Caco-2 (cell line): ENCODE measurements around the gene SMIM17. TPM values are rescaled to one million over a fixed set of nuclear protein-coding genes. Genes with fewer than 3 reads are reported as not detected.

ENCODE experiments used
- BruUV-seq: library from RNA; stranded (reverse); fragments of 400-500 nt; replicated peaks from 2 replicates; lab custom pipeline; 2021; lab: Mats Ljungman, UMichigan
- CTCF ChIA-PET: fragments of 300-600 bp; sonication (Branson Sonifier 250); formaldehyde crosslinking; loops from one replicate; lab custom pipeline; 2022; ENCODE audit warnings: antibody characterized with exemption; lab: Charles Lee
- POLR2A ChIA-PET: fragments of 300-600 bp; sonication (Branson Sonifier 250); formaldehyde crosslinking; loops from one replicate; lab custom pipeline; 2022; ENCODE audit warnings: antibody characterized with exemption; lab: Charles Lee
- DNase-seq, 2 experiments: peaks; one replicate each; pipeline versions ENCODE4 v3.0.0 to v3.0.0-alpha.2; 2020 to 2022
- H3K27me3 ChIP-seq: replicated peaks from 2 replicates; pipeline ENCODE4 v1.6.0; 2011; ENCODE audit warnings: low read length; ENCODE audit not compliant: control insufficient read depth, insufficient read depth
- H3K36me3 ChIP-seq: 2 replicates; pipeline ENCODE4 v1.5.1; 2011; ENCODE audit warnings: low read length; ENCODE audit not compliant: control insufficient read depth, insufficient read depth
- H3K4me1 ChIP-seq: fragments of 250-450 bp; sonication (Bioruptor Pico); 2 replicates; pipeline ENCODE4 v1.5.1; 2020; ENCODE audit warnings: mild to moderate bottlenecking
- H3K4me3 ChIP-seq: 2 replicates; pipeline ENCODE4 v1.5.1; 2011; ENCODE audit warnings: low read depth, mild to moderate bottlenecking, control low read depth, low read length
- H3K9me3 ChIP-seq: fragments of 250-450 bp; sonication (Bioruptor Pico); 2 replicates; pipeline ENCODE4 v1.5.1; 2020; ENCODE audit warnings: mild to moderate bottlenecking, moderate library complexity
- H3K27ac Mint-ChIP-seq: one replicate; pipeline ENCODE4 v1.8.0; 2022; ENCODE audit warnings: mixed read lengths; ENCODE audit not compliant: unreplicated experiment
- H3K27me3 Mint-ChIP-seq: one replicate; pipeline ENCODE4 v1.8.0; 2022; ENCODE audit warnings: mixed read lengths; ENCODE audit not compliant: insufficient read depth, unreplicated experiment
- H3K36me3 Mint-ChIP-seq: one replicate; pipeline ENCODE4 v1.8.0; 2022; ENCODE audit warnings: mild to moderate bottlenecking, mixed read lengths; ENCODE audit not compliant: insufficient read depth, unreplicated experiment
- H3K4me1 Mint-ChIP-seq: one replicate; pipeline ENCODE4 v1.8.0; 2022; ENCODE audit warnings: low read depth, mixed read lengths; ENCODE audit not compliant: unreplicated experiment
- H3K4me3 Mint-ChIP-seq: one replicate; pipeline ENCODE4 v1.8.0; 2022; ENCODE audit warnings: mild to moderate bottlenecking, moderate library complexity, mixed read lengths; ENCODE audit not compliant: unreplicated experiment
- H3K9me3 Mint-ChIP-seq: one replicate; pipeline ENCODE4 v1.8.0; 2022; ENCODE audit warnings: mixed read lengths; ENCODE audit not compliant: unreplicated experiment
- CTCF ChIP-seq, 2 experiments: fragments of 200-600 bp in 1 of 2; IDR thresholded peaks; 1 replicate in 1 of 2; 2 replicates in 1 of 2; pipeline versions ENCODE4 v1.5.1 to v1.8.0; 2011 to 2022; ENCODE audit warnings: antibody characterized with exemption in 1 of 2, control low read depth in 1 of 2, inconsistent platforms in 1 of 2, low read depth in 1 of 2, low read length in 1 of 2, mild to moderate bottlenecking in 1 of 2, moderate library complexity in 1 of 2; ENCODE audit not compliant: insufficient read depth in 1 of 2, severe bottlenecking in 1 of 2, unreplicated experiment in 1 of 2
- intact Hi-C: fragments of 100-400 bp; cut with micrococcal nuclease; formaldehyde crosslinking; loops from one replicate; pipeline ENCODE4 v1.10.0; 2022; ENCODE audit not compliant: unreplicated experiment
- total RNA-seq: library from RNA; stranded (reverse); gene quantifications from 2 replicates; pipeline ENCODE4 v1.2.3, GENCODE V29; 2022

SMIM17 gene
- total RNA-seq, 1 experiment from 2014 or later = not detected

GRCh38 chr19:56623006-56623405 is 20.0 kb upstream of the SMIM17 start:
- POLR2A ChIA-PET = no interaction called here
- intact Hi-C loops = no loop called here

GRCh38 chr19:56625708-56626107 is 17.3 kb upstream of the SMIM17 start:
- Histone ChIP-seq H3K9me3 (0 out of 2 replicates have a peak, but pooled peaks cover 7% of the 10 kb centered on the region), H3K36me3 (no peaks in the 10 kb centered on the region), H3K4me1 (no peaks in the 10 kb centered on the region), H3K27me3 (no peaks in the 10 kb centered on the region), H3K4me3 (no peak overlapping the region)
- no peak overlapping the region for H3K27ac Mint-ChIP-seq
- DNase-seq = no peak
- no peaks in the 10 kb centered on the region for H3K4me1 Mint-ChIP-seq
- H3K27me3 Mint-ChIP-seq = no peaks in the 10 kb centered on the region
- BruUV-seq = no TSS peak
- H3K9me3 Mint-ChIP-seq = peaks cover 30% of the 10 kb centered on the region
- intact Hi-C loops = no loop called here
- no peak overlapping the region for H3K4me3 Mint-ChIP-seq
- POLR2A ChIA-PET = no interaction called here
- CTCF ChIA-PET = no interaction called here
- no peak for TF ChIP-seq CTCF (IDR thresholded peaks at IDR 0.05; ENCODE audit: insufficient read depth in 1 of 2, low read depth in 1 of 2, low read length in 1 of 2, severe bottlenecking in 1 of 2, unreplicated experiment in 1 of 2)
- no peaks in the 10 kb centered on the region for H3K36me3 Mint-ChIP-seq

More at GRCh38 chr19:56623006-56623405, 20.0 kb upstream of the SMIM17 start:
- Mint-ChIP-seq H3K4me1 (no peaks in the 10 kb centered on the region), H3K27me3 (no peaks in the 10 kb centered on the region), H3K27ac (no peak overlapping the region), H3K9me3 (peaks cover 27% of the 10 kb centered on the region), H3K4me3 (no peak overlapping the region), H3K36me3 (no peaks in the 10 kb centered on the region)
- no peaks in the 10 kb centered on the region for H3K27me3 ChIP-seq
- BruUV-seq = no TSS peak
- CTCF ChIA-PET = no interaction called here
- TF ChIP-seq CTCF (IDR thresholded peaks at IDR 0.05; ENCODE audit: insufficient read depth in 1 of 2, low read depth in 1 of 2, low read length in 1 of 2, severe bottlenecking in 1 of 2, unreplicated experiment in 1 of 2) = no peak
- H3K9me3 ChIP-seq = 0 out of 2 replicates have a peak, but pooled peaks cover 7% of the 10 kb centered on the region
- no peak overlapping the region for H3K4me3 ChIP-seq
- H3K36me3 ChIP-seq = no peaks in the 10 kb centered on the region
- no peaks in the 10 kb centered on the region for H3K4me1 ChIP-seq
- no peak for DNase-seq

DNA sequence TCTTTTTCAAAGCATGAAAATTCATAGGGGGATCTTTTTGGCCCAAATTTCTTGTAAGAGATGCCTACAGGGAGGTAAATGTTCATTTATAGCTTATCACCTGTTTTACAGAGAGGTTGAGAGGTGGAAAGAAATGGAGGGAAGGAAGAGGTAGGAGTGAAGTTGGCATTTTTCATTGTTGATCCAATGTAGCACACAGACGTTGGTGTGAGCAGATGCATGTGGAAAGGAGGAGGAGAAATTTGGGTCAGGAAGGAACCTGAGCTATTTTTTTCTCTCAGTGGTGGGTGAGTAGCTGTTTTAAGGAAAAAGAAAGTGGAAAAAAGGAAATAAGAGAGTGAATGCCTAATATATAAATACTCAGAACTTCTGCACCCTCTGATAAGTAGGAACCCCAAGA is 9.9 kb upstream of the SMIM17 start:
- no peaks in the 10 kb centered on the region for H3K36me3 ChIP-seq
- H3K36me3 Mint-ChIP-seq = peaks cover 5% of the 10 kb centered on the region
- no peaks in the 10 kb centered on the region for H3K4me1 Mint-ChIP-seq
- peaks cover 59% of the 10 kb centered on the region for H3K9me3 Mint-ChIP-seq
- H3K4me3 ChIP-seq = no peak overlapping the region
- ChIA-PET POLR2A (no interaction called here), CTCF (no interaction called here)
- H3K4me1 ChIP-seq = no peaks in the 10 kb centered on the region
- no peak for DNase-seq
- H3K9me3 ChIP-seq = peaks cover 11% of the 10 kb centered on the region
- no peak for TF ChIP-seq CTCF (IDR thresholded peaks at IDR 0.05; ENCODE audit: insufficient read depth in 1 of 2, low read depth in 1 of 2, low read length in 1 of 2, severe bottlenecking in 1 of 2, unreplicated experiment in 1 of 2)
- H3K27me3 Mint-ChIP-seq = no peaks in the 10 kb centered on the region
- no peak overlapping the region for H3K27ac Mint-ChIP-seq
- no TSS peak for BruUV-seq
- H3K4me3 Mint-ChIP-seq = no peak overlapping the region
- intact Hi-C loops = no loop called here
- H3K27me3 ChIP-seq = no peaks in the 10 kb centered on the region
